HG03175 (cell line): ENCODE data around the gene SPON1.
"Not testable (repeated sequence)": the region's sequence is repeated elsewhere in the genome, so short reads cannot be mapped to it uniquely, and the experiment has no call there.

Source experiments
- ATAC-seq: cut with Tn5 transposase; IDR thresholded peaks from one replicate; pipeline ENCODE4 v1.9.1; 2021; ENCODE audit warnings: mild to moderate bottlenecking, moderate library complexity; ENCODE audit not compliant: unreplicated experiment

Gene SPON1

DNA sequence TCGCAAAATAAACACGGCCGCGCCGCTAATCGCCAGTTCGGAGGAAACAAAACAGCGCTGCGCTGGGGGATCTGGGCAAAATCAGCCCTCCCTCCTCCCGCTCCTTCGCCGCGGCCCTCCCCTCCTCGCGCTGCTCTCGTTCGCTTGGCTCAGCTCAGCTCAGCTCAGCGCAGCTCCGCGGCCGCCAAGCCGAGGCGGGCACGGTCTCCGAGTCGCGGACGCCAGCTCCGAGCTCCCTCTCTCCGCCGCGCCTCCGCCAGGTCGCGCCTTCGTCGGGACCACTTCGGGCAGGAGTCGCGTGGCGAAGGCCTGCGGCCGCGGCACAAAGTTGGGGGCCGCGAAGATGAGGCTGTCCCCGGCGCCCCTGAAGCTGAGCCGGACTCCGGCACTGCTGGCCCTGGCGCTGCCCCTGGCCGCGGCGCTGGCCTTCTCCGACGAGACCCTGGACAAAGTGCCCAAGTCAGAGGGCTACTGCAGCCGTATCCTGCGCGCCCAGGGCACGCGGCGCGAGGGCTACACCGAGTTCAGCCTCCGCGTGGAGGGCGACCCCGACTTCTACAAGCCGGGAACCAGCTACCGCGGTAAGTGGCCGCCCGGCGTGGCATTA is at the start of gene SPON1:
SPON1 (plus strand) TSS at position 162 of the 607 bp plus-strand sequence; CDS start at position 344, 182 bp downstream.
- ATAC-seq, result no peak

DNA sequence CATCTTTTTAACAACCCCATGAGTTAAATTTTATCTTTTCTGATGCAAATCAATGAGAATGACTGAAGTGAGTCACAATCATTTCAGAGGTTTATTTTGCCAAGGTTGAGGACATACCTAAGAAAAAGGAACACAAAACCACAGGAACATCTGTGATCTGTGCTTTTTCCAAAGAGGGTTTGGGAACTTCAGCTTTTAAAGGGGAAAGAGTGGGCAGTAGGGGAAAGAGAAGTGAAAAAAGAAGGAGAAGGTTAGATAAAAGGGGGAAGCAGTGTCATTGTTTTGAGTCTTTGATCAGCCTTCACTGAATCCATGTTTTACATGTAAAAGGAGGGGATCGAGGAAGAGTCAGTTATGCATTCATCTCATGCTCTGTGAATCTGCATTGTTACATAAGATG is 45.3 kb upstream of the SPON1 start:
- ATAC-seq, result no peak

DNA sequence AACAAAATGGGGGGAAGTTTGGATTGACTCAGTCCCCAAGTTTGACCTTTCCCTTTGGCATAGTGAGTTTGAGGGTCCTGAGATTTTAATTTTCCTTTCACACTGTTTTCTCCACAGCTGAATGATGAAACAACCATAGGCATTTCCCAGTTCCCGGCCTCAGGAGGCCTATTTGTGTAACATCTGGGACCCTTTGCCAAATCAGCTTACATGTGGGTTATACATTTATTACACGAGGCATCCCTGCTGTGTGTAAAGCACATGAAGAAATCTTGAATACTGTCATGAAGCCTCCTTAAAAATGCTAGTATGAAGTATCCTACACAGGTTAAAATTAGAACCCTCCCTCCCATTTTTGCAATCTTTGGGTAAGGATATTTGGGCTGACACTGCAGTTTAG is 44.6 kb upstream of the SPON1 start:
- ATAC-seq, result no peak

DNA sequence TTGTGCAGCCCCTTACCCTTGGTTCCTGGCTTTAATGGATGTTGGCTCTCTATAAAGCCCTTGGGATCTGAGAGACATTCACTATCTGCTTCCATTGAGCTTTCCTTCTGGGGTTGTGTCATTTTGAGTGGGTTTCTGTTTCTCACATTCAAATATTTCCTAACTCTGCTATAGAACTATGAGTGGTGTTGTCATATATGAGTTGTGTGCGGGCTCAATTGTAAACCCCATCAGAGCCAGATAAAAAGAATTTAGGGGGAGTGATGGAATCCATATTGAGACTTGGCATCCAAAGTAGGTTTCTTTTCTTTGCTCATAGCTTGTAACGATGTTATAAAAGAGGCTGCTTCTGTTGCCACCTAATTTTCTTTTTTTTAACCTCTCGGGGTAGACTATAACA is 41.8 kb upstream of the SPON1 start:
- no peak for ATAC-seq

DNA sequence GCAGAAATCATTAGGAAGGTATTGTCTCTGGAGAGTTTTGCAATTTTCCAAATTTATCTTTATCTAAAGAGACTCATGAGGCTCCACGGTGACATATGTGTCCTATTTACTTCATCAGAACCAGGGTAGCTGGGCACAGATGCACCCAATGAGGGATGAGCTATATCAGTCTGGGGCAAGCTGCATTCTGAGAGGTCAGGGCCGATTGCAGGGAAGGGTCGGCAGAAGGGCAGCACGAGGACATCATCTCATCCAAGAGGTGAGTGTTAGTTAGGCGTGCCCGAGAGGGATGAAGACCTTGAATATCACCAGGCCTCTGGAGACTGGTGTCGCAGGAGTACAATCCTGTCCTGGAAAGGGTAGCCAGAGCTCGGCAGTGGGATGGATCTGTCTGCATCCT is 41.0 kb upstream of the SPON1 start:
- no peak for ATAC-seq

DNA sequence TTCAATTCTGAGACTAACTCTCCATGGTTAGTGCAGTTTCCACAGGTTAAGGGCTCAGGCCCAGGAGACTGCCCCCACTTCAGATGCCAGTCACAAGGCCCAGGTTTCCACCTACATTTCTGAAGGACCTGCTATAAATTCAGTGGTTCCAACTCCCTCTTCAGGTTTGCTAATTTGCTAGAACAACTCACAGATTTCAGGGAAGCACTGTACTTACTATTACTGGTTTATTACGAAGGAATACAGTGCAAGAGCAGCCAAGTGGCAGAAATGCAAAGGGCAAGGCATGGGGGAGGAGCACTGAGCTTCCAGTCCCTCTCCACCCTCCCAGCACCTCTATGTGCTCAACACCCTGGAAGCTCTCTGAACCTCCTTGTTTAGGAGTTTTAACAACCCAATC is 39.3 kb upstream of the SPON1 start:
- no peak for ATAC-seq

DNA sequence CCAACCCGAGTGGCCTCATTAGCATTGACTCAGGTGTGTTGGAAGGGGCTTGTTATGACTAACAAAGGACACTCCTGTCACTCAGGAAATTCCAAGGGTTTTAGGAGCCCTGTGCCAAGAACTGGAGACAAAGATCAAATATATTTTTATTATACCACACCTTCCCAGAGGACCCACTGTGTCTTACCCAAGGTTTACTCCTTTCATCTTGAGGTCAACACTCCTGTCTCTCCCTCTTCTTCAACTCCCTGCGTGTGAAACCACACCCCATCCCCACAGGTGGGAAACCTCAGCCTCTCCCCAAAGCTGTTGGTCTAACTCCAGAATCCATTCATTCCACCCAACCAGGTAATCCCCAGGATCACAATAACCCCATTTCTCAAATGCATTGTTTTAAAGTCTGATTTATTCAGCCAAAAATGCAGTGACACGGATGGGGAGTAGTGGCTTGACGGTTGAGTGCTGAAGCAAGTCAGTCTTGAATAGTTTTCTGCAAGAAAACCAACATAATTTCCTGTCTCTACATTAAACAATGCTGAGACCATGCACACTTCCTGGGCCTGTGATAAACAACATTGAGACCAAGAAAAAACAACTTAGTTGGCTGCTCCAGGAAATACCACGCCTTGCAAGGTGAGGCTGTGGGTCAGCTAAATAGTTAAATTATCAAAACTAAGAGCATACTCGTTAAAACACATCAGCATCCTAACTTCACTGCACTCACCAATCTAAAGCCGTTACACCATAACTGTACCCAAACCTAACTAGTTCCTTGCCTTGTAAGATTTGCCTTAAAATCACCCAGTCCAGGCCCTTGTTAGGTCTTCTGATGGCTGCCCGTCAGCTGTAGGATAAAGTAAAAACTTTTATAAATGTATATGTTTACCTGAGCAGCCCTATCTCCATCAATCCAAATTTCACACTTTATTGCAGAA is 38.5 kb upstream of the SPON1 start:
- ATAC-seq, result peak; percentile 51

DNA sequence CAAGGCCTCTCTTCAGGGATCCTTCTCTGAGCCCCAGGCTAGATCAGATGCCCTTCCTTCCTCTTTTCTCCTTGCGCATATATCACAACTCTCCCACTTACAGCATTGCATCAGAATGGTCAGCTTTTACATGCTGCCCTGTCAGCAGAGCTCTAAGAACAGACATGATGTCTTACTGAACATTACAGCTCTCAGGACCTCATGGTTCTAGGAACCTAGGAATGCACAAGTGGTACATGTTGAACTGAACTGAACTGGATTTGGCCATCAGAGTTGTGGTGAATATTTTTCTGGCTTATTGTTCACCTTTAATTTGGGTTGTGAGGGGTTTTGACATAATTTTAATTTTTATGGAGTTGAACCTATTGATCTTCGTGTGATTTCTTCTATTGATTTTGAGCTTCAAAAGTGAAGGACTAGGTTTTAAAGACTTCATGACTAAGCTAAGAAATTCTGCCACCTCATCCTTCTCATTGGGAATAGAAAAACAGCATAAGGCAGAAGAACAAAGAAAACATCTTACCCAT is 37.7 kb upstream of the SPON1 start:
- no peak for ATAC-seq

DNA sequence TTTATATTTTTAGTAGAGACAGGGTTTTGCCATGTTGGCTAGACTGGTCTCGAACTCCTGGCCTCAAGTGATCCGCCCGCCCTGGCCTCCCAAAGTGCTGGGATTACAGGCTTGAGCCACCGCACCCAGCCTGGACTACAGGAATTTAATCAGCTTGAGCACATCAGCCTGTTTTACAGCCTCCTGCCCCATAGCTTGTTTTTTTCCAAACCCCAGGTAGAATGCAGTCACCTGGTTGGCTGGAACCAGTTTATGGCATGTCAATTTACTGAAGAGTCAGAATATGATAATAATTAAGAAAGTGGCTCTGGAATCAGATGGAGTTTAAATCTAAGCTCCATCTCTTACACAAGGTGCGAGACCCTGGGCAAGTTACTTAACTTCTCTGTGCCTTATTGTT is 36.2 kb upstream of the SPON1 start:
- not testable (repeated sequence) for ATAC-seq

DNA sequence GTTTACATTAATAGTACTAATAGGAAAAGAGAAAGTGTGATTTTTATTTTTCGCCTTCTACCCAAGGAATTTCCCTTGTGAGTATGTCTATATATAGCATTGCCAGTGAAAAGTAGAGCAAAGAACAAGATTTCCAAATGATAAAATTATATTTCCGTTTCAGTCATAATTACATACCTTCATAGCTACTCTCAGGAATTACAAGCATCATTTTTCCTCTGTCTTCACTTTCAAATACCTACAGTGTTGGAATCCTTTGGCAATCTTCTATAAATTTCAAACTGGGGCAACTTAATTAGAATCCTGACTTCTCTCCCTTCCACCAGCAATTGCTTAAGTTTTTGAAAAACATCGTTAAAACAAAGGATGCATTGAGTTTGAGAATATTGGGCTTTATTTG is 35.5 kb upstream of the SPON1 start:
- ATAC-seq, result no peak

DNA sequence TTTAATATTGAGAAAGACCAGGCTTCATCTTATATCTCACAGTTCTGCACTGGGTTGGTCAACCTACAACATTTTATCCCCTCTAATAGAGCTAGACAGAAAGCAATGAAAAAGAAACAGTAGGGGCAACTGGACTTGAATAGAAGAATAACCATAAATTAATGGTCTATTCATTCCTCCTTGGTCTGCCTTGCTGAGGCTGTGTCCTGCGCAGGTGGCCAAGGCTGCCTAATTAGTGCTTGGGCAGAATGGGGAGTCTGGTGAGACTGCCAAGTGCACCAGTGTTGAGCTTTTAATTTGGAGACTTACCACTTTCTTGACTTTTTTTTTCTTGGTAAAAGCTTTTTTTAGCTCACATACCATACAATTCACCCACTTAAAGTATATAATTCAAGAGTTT is 35.0 kb upstream of the SPON1 start:
- no peak for ATAC-seq

DNA sequence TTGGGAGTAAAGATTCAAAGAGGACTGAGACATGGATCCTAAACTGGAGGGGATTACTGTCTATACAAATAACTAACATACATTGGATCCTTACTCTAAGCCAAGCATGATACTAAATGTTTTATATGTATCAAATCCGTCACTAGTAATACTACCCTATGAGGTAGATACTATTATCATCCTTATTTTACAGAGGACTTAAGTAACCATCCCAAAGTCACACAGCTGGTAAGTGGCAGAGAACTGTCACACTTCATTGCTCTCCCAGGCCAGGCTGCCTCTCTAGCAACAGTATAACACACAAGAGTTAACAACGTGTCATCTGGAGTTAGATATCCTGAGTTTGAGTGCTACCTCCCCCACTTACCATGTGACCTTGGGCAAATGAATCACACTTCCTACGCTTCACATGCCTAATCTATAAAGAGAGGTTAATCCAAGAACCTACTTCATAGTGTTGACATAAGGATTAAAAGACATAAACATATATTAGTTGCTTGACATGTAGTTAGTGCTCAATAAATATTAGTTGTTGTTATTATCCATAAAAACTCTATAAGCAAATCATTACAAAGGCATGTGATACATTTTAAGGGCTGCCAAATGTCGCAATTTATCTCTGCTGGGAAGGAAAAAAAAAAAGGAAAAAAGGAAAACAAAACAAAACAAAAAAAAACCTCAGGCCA is 33.8 kb upstream of the SPON1 start:
- ATAC-seq, result no peak

DNA sequence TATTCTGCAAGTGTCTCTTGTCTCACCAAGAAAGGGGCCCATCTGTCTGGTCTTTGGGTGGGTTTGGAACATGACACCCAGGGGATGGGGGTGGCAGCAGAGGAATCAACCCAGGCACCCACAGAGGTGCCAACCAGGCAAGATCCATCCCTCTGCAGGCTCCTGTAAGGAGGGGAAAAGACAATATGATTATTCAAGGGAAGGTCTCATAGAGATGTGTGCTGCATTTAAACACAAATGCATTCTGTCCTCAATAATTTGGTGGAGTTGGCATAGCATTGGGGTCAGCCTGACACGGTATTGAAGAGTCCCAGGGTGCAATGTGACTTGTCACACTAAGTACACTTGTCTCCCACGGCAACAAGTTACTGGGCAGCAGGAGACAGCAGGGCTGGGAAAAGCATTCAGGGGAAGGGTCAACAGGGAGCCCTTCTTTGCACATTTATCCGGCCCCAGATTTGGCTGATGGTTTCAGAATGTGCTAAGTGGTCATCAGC is 33.1 kb upstream of the SPON1 start:
- ATAC-seq, result no peak

DNA sequence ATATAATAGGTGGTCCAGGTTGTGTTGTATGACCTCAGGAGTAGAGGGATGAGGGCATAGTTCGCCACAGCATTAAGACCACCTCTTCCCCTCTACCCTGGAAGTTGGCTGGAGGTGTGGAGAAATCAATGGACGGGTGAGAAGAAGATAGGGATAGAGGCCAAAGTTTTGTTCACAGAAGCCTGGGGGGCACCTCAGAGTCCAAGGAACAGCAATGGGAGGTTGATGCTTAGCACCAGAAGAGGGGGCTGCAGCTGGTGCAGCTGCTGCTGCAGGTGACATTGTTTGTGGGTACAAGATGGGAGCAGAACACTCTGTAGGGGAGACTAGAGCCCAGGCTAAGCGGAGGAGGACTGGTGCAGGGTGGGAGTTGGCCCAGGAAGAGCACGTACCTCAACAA is 31.2 kb upstream of the SPON1 start:
- no peak for ATAC-seq

DNA sequence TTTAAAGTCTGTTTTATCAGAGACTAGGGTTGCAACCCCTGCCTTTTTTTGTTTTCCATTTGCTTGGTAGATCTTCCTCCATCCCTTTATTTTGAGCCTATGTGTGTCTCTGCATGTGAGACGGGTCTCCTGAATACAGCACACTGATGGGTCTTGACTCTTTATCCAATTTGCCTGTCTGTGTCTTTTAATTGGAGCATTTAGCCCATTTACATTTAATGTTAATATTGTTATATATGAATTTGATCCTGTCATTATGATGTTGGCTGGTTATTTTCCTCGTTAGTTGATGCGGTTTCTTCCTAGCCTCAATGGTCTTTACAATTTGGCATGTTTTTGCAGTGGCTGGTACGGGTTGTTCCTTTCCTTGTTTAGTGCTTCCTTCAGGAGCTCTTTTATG is 25.4 kb upstream of the SPON1 start:
- ATAC-seq, result not testable (repeated sequence)

DNA sequence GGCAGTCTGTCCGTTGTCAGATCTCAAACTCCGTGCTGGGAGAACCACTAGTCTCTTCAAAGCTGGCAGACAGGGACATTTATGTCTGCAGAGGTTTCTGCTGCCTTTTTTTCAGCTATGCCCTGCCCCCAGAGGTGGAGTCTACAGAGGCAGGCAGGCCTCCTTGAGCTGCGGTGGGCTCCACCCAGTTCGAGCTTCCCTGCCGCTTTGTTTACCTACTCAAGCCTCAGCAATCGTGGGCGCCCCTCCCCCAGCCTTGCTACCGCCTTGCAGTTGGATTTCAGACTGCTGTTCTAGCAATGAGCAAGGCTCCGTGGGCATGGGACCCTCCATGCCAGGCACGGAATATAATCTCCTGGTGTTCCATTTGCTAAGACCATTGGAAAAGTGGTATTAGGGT is 23.7 kb upstream of the SPON1 start:
- not testable (repeated sequence) for ATAC-seq

DNA sequence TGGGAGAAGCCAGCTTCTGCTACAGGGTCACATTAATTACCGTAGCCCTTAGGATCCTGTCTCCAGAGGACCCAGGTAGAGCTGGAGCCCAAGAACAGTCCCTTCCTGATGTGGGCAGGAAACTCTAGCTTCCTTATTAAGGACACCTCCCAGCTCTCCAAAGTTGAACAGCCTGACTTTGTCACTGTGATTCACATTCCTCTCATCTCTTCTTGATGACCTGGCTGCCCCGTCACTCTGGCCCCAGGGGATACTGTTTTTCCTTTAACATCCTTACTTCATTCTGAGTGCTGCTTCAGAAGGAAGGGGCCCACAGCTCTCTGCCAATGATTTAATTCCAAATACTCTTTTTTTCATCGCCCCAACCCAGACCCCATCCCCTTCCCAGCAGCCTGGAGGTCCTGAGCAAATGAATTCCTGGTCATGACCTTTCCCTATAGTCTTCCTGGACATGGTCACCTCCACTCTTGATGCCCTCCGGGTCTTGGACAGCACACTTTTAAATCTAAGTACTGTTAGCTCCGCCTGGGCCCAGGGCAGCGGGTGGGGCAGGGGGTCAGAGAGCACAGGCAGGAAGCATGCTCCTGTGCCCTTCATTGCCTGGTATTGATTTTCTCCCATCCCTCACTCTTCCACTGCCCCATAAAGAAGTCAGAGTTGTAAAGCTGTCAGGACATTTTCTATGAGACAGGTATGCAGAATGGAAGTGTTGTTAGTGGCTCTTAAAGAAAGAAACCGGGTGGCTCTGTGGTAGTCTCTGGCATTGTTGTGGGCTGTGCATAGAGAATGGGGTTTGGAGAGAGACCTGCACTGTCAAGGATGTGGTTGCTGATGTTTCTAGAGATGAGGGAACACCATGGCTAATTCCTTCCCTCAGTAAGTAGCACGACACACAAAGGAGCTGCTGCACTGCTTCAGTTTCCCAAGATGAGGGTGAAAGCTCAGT is 22.3 kb upstream of the SPON1 start:
- ATAC-seq, result no peak

DNA sequence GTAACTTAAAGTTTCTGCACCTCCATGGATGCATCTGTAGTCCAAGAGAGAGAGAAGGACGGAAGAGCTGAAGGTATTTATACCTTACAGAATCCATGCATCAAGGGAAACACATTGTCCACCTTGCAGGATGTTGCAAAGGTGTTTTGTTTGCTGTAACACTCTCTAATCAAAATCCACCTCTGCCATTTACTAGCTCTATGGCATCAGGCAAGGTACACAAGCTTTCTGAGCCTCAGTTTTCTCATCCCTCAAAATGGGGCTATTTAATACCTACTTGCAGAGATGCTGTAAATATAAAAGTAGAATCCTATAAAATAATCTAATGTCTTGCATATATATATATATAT is 21.6 kb upstream of the SPON1 start:
- no peak for ATAC-seq

DNA sequence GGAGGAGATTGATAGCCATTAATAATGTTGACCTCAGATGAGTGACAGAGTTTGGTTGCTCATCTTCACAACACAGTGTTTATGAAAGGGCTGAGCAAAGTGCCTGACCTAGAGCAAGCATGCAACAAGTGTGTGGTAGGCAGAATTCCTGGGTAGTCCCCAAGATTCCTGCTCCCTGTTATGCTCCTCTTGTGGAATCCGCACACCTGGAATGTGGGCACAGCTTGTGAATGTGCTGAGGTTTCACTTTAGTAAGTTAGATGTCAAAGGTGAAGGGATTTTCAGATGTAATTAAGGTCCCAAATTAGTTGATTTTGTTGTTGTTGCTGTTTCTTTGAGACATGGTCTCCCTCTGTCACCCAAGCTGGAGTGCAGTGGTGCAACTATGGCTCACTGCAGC is 20.7 kb upstream of the SPON1 start:
- no peak for ATAC-seq

DNA sequence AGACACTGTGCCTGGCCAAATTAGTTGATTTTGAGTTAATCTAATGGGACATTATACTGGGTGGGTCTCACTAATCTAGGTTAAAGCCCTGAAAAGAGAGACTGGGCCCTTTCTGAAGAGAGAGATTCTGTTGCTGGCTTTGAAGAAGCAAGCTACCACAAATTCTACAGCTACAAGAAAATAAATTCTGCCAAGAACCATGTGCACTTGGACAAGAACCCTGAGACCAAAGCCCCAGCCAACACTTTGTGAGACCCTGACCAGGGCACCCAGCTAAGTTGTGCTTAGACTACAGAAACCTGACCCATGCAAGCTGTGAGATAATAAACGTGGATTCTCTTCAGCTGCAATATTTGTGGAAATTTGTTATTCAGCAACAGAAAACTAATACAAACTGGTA is 20.1 kb upstream of the SPON1 start:
- no peak for ATAC-seq
